Nephron progenitor cell (in vitro differentiated cells): ENCODE results near the gene PI16.
"Not testable (repeated sequence)": the region's sequence is repeated elsewhere in the genome, so short reads cannot be mapped to it uniquely, and the experiment has no call there.

Experiments used
- DNase-seq: peaks from one replicate; pipeline ENCODE4 v3.0.0; 2021
- H3K27ac Mint-ChIP-seq: 2 replicates; pipeline ENCODE4 v1.8.0; 2021; ENCODE audit warnings: mild to moderate bottlenecking, moderate library complexity, mixed read lengths
- H3K27me3 Mint-ChIP-seq: 2 replicates; pipeline ENCODE4 v1.8.0; 2021; ENCODE audit warnings: mild to moderate bottlenecking, low read depth, mixed read lengths; ENCODE audit not compliant: poor library complexity
- H3K36me3 Mint-ChIP-seq: 2 replicates; pipeline ENCODE4 v1.8.0; 2021; ENCODE audit warnings: low read depth, mixed read lengths
- H3K4me1 Mint-ChIP-seq: 2 replicates; pipeline ENCODE4 v1.8.0; 2021; ENCODE audit warnings: mixed read lengths
- H3K4me3 Mint-ChIP-seq: 2 replicates; pipeline ENCODE4 v1.8.0; 2021; ENCODE audit warnings: mild to moderate bottlenecking, moderate library complexity, mixed read lengths
- H3K9me3 Mint-ChIP-seq: 2 replicates; pipeline ENCODE4 v1.8.0; 2021; ENCODE audit warnings: mild to moderate bottlenecking, moderate library complexity, mixed read lengths
- TF ChIP-seq, protein P1 (sequence below): fragments of 200-600 bp; sonication (generic); IDR thresholded peaks from 2 replicates; pipeline ENCODE4 v1.5.0; 2021; ENCODE audit warnings: antibody characterized with exemption

PI16 gene

DNA sequence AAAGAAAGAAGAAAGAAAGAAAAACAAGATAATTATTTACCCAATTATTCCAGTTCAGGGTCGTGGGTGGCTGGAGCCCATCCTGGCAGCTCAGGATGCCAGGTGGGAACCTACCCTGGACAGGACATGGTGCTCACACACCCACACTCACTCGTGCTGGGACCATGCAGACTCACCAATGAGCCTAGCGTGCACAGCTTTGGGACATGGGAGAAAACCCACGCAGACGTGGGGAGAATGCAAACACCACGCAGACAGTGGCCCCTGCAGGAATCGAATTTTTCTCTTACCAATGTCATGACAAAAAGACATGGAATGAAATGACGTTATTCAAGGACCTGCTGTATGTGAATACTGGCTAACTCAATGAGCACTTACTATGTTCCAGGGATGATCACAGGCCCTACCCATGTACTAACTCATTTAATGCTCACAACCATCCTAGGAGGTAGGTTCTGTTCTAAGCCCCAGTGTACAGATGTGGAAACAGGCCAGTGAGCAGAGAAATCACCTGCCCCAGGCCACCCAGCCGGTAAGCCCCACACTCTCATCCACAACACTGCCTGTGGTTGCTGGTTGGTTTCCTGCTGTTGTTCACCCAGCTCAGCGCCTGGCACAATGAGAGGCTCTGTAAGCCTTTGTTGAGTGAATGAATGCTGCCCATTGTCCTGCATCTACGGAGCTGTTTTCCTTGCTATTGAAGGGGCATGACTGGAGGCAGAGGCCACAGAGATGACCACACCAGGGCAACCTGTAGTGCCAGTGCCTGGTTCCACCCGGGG lies 6.8 kb upstream of the PI16 start:
- no peaks in the 10 kb centered on the region for H3K36me3 Mint-ChIP-seq
- TF ChIP-seq, protein P1, sequence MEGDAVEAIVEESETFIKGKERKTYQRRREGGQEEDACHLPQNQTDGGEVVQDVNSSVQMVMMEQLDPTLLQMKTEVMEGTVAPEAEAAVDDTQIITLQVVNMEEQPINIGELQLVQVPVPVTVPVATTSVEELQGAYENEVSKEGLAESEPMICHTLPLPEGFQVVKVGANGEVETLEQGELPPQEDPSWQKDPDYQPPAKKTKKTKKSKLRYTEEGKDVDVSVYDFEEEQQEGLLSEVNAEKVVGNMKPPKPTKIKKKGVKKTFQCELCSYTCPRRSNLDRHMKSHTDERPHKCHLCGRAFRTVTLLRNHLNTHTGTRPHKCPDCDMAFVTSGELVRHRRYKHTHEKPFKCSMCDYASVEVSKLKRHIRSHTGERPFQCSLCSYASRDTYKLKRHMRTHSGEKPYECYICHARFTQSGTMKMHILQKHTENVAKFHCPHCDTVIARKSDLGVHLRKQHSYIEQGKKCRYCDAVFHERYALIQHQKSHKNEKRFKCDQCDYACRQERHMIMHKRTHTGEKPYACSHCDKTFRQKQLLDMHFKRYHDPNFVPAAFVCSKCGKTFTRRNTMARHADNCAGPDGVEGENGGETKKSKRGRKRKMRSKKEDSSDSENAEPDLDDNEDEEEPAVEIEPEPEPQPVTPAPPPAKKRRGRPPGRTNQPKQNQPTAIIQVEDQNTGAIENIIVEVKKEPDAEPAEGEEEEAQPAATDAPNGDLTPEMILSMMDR: no peak
- H3K9me3 Mint-ChIP-seq: no peaks in the 10 kb centered on the region
- no peak overlapping the region for H3K27ac Mint-ChIP-seq
- H3K27me3 Mint-ChIP-seq: peaks cover 47% of the 10 kb centered on the region
- H3K4me3 Mint-ChIP-seq: no peak overlapping the region
- no peaks in the 10 kb centered on the region for H3K4me1 Mint-ChIP-seq
- no peak for DNase-seq

DNA sequence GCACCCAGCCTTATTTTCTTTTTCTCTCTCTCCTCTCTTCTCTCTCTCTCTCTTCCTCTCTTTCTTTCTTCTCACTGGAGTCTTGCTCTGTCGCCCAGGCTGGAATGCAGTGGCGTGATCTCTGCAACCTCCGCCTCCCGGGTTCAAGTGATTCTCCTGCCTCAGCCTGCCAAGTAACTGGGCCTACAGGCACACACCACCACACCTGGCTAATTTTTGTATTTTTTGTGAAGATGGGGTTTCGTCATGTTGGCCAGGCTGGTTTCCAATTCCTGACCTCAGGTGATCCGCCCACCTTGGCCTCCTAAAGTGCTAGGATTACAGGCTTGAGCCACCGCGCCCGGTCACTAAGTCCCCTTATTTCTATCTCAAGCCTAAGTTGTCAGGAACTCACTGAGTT lies 5.5 kb upstream of the PI16 start:
- H3K4me3 Mint-ChIP-seq, H3K9me3 Mint-ChIP-seq, H3K36me3 Mint-ChIP-seq, H3K27ac Mint-ChIP-seq, DNase-seq, H3K4me1 Mint-ChIP-seq: not testable (repeated sequence)
- peaks cover 42% of the 10 kb centered on the region for H3K27me3 Mint-ChIP-seq

DNA sequence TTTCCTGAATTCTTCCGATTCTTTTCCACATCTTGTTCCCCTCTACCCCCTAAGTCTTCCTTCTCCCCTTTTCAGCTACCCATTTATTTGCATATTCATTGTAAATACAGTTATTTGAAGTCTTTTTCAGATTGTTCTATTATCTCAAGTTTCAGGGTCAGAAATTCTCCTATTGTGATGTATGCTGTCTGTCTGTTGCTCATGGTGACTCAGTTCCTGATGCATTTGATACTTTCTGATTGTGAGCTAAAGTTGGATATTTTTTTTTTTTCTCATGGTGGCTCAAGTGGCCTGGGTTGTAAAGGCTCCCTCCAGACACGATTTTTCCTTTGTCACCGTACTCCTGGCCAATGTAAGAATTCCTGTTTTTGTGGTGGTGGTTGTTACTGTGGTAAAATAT lies 4.9 kb upstream of the PI16 start:
- Mint-ChIP-seq H3K9me3 (no peaks in the 10 kb centered on the region), H3K4me1 (no peaks in the 10 kb centered on the region), H3K27me3 (peaks cover 41% of the 10 kb centered on the region), H3K4me3 (no peak overlapping the region), H3K27ac (no peak overlapping the region), H3K36me3 (no peaks in the 10 kb centered on the region)
- TF ChIP-seq, protein P1: no peak
- DNase-seq: no peak

- TF ChIP-seq, protein P1: no peak
- peaks cover 29% of the 10 kb centered on the region for H3K27me3 Mint-ChIP-seq
- no peak overlapping the region for H3K27ac Mint-ChIP-seq
- DNase-seq: no peak
- H3K9me3 Mint-ChIP-seq: no peaks in the 10 kb centered on the region
- H3K36me3 Mint-ChIP-seq: no peaks in the 10 kb centered on the region
- H3K4me3 Mint-ChIP-seq: no peak overlapping the region
- H3K4me1 Mint-ChIP-seq: peaks cover 5% of the 10 kb centered on the region
Measured at GRCh38 chr6:36953931-36954261, 642 bp upstream of the PI16 start.

DNA sequence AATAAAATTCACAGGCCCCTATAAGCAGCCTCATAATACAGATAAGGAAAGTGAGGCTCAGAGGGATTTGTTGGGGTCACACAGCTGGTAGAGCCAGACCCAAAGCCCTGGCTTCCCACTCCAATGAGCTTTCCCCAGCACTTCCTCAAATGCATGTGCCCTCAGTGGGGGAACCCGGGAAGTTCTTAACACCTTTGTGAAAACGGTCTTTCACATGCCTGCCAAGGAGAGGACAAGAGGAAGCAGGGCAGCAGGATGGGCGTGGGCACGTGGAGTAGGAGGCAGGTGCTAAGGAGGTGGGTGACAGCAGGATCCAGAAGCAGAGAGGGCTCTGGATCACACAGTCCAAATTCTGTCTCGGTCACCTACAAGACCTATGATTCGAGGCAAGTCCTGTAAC lies 598 bp downstream of the PI16 start:
- Mint-ChIP-seq H3K4me3 (no peak overlapping the region), H3K4me1 (peaks cover 5% of the 10 kb centered on the region), H3K9me3 (no peaks in the 10 kb centered on the region), H3K27ac (no peak overlapping the region), H3K27me3 (peaks cover 26% of the 10 kb centered on the region), H3K36me3 (no peaks in the 10 kb centered on the region)
- TF ChIP-seq, protein P1: no peak
- DNase-seq: no peak

DNA sequence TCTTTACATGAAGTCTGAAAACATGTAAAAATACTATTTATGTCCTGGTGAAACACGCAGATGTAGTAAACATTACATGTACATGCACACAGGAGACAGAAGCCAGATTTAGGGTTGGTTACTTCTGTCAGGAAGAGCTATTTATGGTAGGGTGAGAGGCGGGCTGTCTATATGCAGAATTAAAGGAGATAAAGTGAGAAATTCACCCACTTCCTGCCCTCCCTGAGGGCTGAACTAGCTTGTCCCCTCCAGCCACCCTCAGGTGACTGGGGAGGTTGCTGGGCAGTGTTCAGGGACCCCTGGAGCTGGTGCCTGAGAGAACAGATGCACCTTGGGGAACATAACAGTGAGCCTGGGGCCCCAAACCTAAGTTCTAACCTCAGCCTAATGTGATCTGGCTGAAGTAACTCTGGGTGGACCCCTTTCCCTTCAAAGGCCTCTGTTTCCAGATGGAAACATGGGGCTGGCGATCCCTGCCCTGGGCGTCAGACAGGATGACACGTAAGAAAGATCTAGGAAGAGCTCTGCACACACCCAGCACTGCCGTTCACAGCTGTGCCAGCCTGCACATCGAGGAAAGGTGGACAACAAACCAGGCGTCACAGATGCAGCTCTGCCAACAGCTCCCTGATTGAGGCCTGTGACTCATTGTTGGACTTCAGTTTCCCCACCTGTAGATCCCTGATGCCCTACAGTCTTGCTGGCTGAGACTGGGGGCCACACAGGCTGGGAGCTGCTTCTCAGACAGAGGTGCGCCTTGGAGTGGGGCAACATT lies 1.3 kb downstream of the PI16 start:
- Mint-ChIP-seq H3K9me3 (no peaks in the 10 kb centered on the region), H3K4me1 (peaks cover 5% of the 10 kb centered on the region), H3K36me3 (no peaks in the 10 kb centered on the region), H3K27me3 (peaks cover 23% of the 10 kb centered on the region), H3K4me3 (no peak overlapping the region), H3K27ac (no peak overlapping the region)
- TF ChIP-seq, protein P1: no peak
- DNase-seq: no peak
